HepG2 (cell line): ENCODE results near the gene HDGF. TPM values are rescaled to one million over a fixed set of nuclear protein-coding genes. Genes with fewer than 3 reads are reported as not detected.
A peak's percentile ranks its signal among the peaks of the same experiment; 100 is the strongest.

ENCODE experiments used
- DNMT3B ChIP-seq: conservative IDR thresholded peaks from 2 replicates; pipeline ENCODE4 v1.6.1; 2016; ENCODE audit warnings: missing biosample characterization, control low read depth
- PITX1 ChIP-seq: sonication (generic); formaldehyde crosslinking; IDR thresholded peaks from 2 replicates; pipeline ENCODE4 v1.5.1; 2020; ENCODE audit warnings: mild to moderate bottlenecking, missing genetic modification reagents
- SAFB2 ChIP-seq: sonication (generic); formaldehyde crosslinking; IDR thresholded peaks from 2 replicates; pipeline ENCODE4 v1.5.1; 2020; ENCODE audit warnings: missing genetic modification reagents, low read depth, mild to moderate bottlenecking, borderline replicate concordance
- SAP130 ChIP-seq: IDR thresholded peaks from 2 replicates; pipeline ENCODE4 v1.6.1; 2016; ENCODE audit warnings: low read depth
- SOX6 ChIP-seq, 2 experiments: fragments of 450-650 bp in 1 of 2; sonication (generic) in 1 of 2; formaldehyde crosslinking in 1 of 2; IDR thresholded peaks; 2 replicates each; pipeline versions ENCODE4 v1.4.0 to v1.6.1; 2017 to 2020; ENCODE audit warnings: antibody characterized with exemption in 1 of 2, mild to moderate bottlenecking in 1 of 2, missing genetic modification reagents in 1 of 2
- TCF12 ChIP-seq, 2 experiments: fragments of 450-650 bp in 1 of 2; sonication (generic) in 1 of 2; formaldehyde crosslinking in 1 of 2; IDR thresholded peaks; 2 replicates each; pipeline versions ENCODE4 v1.6.1 to v1.8.0; 2017 to 2022; ENCODE audit warnings: antibody characterized with exemption in 1 of 2, mild to moderate bottlenecking in 1 of 2, missing genetic modification reagents in 1 of 2, moderate library complexity in 1 of 2
- ZBTB33 ChIP-seq: sonication (generic); formaldehyde crosslinking; IDR thresholded peaks from 2 replicates; pipeline ENCODE4 v1.4.0; 2020; ENCODE audit warnings: missing genetic modification reagents
- ZNF207 ChIP-seq: fragments of 450-650 bp; IDR thresholded peaks from 2 replicates; pipeline ENCODE4 v1.6.1; 2016; ENCODE audit warnings: antibody characterized with exemption, borderline replicate concordance
- ZNF224 ChIP-seq: sonication (generic); formaldehyde crosslinking; IDR thresholded peaks from 2 replicates; pipeline ENCODE4 v1.5.0; 2020; ENCODE audit warnings: mild to moderate bottlenecking, missing genetic modification reagents
- ZNF547 ChIP-seq: sonication (generic); formaldehyde crosslinking; IDR thresholded peaks from 2 replicates; pipeline ENCODE4 v1.5.1; 2020; ENCODE audit warnings: mild to moderate bottlenecking, missing genetic modification reagents
- ZNF644 ChIP-seq: IDR thresholded peaks from 2 replicates; pipeline ENCODE4 v1.6.1; 2016; ENCODE audit warnings: low read depth
- ZNF788 ChIP-seq: sonication (generic); formaldehyde crosslinking; IDR thresholded peaks from 2 replicates; pipeline ENCODE4 v1.5.0; 2020; ENCODE audit warnings: mild to moderate bottlenecking, missing genetic modification reagents, borderline replicate concordance
- polyA plus RNA-seq, 8 experiments: library from polyadenylated mRNA; depleted of rRNA in 3 of 8; stranded (reverse) in 7 of 8; unstranded in 1 of 8; fragments of >200 nt; fragmentation: Illumina TruSeq in 4 of 8; extraction: Trizol in 4 of 8; gene quantifications; 2 replicates each; pipeline versions ENCODE4 v1.2.1 to v1.2.3, GENCODE V29; 2011 to 2016; ENCODE audit warnings: low read depth in 4 of 8, missing spikeins in 1 of 8, mixed read lengths in 1 of 8; ENCODE audit not compliant: insufficient read depth in 1 of 8
- total RNA-seq, 5 experiments: library from RNA; depleted of rRNA; stranded (reverse); fragments of >200 nt; fragmentation: Illumina TruSeq; extraction: Trizol; gene quantifications; 2 replicates each; pipeline ENCODE4 v1.2.3, GENCODE V29; 2016; ENCODE audit warnings: low read depth in 1 of 5
- TF ChIP-seq, protein P1 (sequence below): sonication (generic); formaldehyde crosslinking; IDR thresholded peaks from 2 replicates; pipeline ENCODE4 v1.5.0; 2020; ENCODE audit warnings: mild to moderate bottlenecking, missing genetic modification reagents, borderline replicate concordance
- TF ChIP-seq, protein P2 (sequence below): sonication (generic); formaldehyde crosslinking; IDR thresholded peaks from 2 replicates; pipeline ENCODE4 v1.4.0; 2020; ENCODE audit warnings: mild to moderate bottlenecking, missing genetic modification reagents

Gene HDGF
- total and polyA plus RNA-seq, 2 of the 13 experiments (the other 11 are each of a cell fraction or from before 2014, with no cell fraction given), result 156 to 196 TPM

DNA sequence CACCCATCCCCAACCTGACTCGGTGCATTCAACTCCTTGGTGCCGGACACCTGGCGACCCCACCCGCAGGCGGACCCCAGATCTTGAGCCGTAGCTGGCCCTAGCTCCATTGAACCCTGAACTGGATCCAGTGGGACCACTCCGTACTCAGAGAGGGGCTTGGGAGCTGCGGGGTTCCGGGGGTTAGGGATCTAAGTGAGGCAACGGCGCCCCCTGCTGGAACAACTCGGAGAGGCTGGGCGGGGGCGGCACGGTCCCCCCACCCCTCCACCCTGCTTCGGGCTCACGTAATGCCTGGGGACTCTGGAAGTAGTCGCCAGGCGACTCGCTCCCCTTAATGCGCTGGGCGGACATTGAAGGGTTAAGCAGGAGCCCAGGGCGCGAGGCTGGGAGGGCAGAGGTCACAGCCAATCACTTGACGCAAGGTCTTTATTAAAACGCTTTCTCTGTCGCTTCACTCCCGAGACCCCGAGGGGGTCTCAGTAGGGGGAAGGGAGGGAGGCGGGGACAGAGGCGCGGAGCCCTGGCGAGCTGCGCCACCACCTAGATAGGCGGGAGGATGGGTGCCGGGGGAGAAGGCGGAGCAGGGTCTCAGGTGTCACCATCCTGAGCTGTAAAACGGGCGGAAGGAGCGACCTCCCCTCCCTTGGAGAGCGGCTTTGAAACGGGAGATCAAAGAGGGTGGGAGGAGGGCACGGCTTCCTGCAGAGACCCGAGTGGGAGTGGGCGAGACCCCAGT lies 45.4 kb downstream of the HDGF start (continued):
- TF ChIP-seq ZBTB33 (CRISPR knock-in tag) (peak; percentile 28; the same call in 1 of the 2 replicates), PITX1 (CRISPR knock-in tag) (0 out of 2 replicates have a peak, but pooled peaks have one; percentile 28), ZNF788 (no peak), ZNF547 (CRISPR knock-in tag) (no peak), SOX6 (IDR thresholded peaks at IDR 0.05) (no peak), SOX6 (CRISPR knock-in tag; IDR thresholded peaks at IDR 0.05) (peak; percentile 27; the same call in 1 of the 2 replicates), SAP130 (no peak), ZNF644 (no peak), DNMT3B (CRISPR knock-in tag) (no peak), ZNF207 (no peak), SAFB2 (CRISPR knock-in tag) (no peak), TCF12 (IDR thresholded peaks at IDR 0.05) (no peak), TCF12 (CRISPR knock-in tag; IDR thresholded peaks at IDR 0.05) (no peak), ZNF224 (CRISPR knock-in tag) (no peak)
- TF ChIP-seq, protein P1, sequence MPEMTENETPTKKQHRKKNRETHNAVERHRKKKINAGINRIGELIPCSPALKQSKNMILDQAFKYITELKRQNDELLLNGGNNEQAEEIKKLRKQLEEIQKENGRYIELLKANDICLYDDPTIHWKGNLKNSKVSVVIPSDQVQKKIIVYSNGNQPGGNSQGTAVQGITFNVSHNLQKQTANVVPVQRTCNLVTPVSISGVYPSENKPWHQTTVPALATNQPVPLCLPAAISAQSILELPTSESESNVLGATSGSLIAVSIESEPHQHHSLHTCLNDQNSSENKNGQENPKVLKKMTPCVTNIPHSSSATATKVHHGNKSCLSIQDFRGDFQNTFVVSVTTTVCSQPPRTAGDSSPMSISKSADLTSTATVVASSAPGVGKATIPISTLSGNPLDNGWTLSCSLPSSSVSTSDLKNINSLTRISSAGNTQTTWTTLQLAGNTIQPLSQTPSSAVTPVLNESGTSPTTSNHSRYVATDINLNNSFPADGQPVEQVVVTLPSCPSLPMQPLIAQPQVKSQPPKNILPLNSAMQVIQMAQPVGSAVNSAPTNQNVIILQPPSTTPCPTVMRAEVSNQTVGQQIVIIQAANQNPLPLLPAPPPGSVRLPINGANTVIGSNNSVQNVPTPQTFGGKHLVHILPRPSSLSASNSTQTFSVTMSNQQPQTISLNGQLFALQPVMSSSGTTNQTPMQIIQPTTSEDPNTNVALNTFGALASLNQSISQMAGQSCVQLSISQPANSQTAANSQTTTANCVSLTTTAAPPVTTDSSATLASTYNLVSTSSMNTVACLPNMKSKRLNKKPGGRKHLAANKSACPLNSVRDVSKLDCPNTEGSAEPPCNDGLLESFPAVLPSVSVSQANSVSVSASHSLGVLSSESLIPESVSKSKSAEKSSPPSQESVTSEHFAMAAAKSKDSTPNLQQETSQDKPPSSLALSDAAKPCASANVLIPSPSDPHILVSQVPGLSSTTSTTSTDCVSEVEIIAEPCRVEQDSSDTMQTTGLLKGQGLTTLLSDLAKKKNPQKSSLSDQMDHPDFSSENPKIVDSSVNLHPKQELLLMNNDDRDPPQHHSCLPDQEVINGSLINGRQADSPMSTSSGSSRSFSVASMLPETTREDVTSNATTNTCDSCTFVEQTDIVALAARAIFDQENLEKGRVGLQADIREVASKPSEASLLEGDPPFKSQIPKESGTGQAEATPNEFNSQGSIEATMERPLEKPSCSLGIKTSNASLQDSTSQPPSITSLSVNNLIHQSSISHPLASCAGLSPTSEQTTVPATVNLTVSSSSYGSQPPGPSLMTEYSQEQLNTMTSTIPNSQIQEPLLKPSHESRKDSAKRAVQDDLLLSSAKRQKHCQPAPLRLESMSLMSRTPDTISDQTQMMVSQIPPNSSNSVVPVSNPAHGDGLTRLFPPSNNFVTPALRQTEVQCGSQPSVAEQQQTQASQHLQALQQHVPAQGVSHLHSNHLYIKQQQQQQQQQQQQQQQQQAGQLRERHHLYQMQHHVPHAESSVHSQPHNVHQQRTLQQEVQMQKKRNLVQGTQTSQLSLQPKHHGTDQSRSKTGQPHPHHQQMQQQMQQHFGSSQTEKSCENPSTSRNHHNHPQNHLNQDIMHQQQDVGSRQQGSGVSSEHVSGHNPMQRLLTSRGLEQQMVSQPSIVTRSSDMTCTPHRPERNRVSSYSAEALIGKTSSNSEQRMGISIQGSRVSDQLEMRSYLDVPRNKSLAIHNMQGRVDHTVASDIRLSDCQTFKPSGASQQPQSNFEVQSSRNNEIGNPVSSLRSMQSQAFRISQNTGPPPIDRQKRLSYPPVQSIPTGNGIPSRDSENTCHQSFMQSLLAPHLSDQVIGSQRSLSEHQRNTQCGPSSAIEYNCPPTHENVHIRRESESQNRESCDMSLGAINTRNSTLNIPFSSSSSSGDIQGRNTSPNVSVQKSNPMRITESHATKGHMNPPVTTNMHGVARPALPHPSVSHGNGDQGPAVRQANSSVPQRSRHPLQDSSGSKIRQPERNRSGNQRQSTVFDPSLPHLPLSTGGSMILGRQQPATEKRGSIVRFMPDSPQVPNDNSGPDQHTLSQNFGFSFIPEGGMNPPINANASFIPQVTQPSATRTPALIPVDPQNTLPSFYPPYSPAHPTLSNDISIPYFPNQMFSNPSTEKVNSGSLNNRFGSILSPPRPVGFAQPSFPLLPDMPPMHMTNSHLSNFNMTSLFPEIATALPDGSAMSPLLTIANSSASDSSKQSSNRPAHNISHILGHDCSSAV (CRISPR knock-in tag), result no peak
- TF ChIP-seq, protein P2, sequence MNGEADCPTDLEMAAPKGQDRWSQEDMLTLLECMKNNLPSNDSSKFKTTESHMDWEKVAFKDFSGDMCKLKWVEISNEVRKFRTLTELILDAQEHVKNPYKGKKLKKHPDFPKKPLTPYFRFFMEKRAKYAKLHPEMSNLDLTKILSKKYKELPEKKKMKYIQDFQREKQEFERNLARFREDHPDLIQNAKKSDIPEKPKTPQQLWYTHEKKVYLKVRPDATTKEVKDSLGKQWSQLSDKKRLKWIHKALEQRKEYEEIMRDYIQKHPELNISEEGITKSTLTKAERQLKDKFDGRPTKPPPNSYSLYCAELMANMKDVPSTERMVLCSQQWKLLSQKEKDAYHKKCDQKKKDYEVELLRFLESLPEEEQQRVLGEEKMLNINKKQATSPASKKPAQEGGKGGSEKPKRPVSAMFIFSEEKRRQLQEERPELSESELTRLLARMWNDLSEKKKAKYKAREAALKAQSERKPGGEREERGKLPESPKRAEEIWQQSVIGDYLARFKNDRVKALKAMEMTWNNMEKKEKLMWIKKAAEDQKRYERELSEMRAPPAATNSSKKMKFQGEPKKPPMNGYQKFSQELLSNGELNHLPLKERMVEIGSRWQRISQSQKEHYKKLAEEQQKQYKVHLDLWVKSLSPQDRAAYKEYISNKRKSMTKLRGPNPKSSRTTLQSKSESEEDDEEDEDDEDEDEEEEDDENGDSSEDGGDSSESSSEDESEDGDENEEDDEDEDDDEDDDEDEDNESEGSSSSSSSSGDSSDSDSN (CRISPR knock-in tag), result no peak
